ACHN (cell line): ENCODE data around the gene MAPK1IP1L.
"Not testable (repeated sequence)": the region's sequence is repeated elsewhere in the genome, so short reads cannot be mapped to it uniquely, and the experiment has no call there.

Source experiments
- DNase-seq: peaks from one replicate; pipeline ENCODE4 v3.0.0-alpha.2; 2015
- in situ Hi-C: cut with HindIII; loops from 2 replicates; pipeline ENCODE4 v1.10.0; 2017; ENCODE audit warnings: low sequenced_read_pairs, low pct_ligation_motif_present, low pct_unique_long_range_greater_than_20kb

MAPK1IP1L gene

GRCh38 chr14:55052269-55052930 is 953 bp downstream of the MAPK1IP1L start:
- DNase-seq: peak; percentile 8
- in situ Hi-C loops: no loop called here

- in situ Hi-C loops: no loop called here
- no peak for DNase-seq
Measured at GRCh38 chr14:55053018-55053417, 1.6 kb downstream of the MAPK1IP1L start.

- in situ Hi-C loops: no loop called here
Measured at GRCh38 chr14:55053500-55053899, 2.1 kb downstream of the MAPK1IP1L start.

GRCh38 chr14:55054098-55054497 is 2.7 kb downstream of the MAPK1IP1L start:
- in situ Hi-C loops: no loop called here
- no peak for DNase-seq

More at GRCh38 chr14:55053500-55053899, 2.1 kb downstream of the MAPK1IP1L start:
- DNase-seq: no peak

- DNase-seq: no peak
- in situ Hi-C loops: no loop called here
Measured at GRCh38 chr14:55057919-55058318, 6.5 kb downstream of the MAPK1IP1L start.

- no peak for DNase-seq
- in situ Hi-C loops: no loop called here
Measured at GRCh38 chr14:55059333-55059732, 7.9 kb downstream of the MAPK1IP1L start.

- no peak for DNase-seq
- in situ Hi-C loops: no loop called here
Measured at GRCh38 chr14:55062517-55063351, 11.3 kb downstream of the MAPK1IP1L start.

GRCh38 chr14:55064896-55065295 is 13.4 kb downstream of the MAPK1IP1L start:
- DNase-seq, in situ Hi-C loops: not testable (repeated sequence)

GRCh38 chr14:55065411-55065810 is 14.0 kb downstream of the MAPK1IP1L start:
- DNase-seq: no peak
- in situ Hi-C loops: no loop called here

GRCh38 chr14:55066223-55066622 is 14.8 kb downstream of the MAPK1IP1L start:
- DNase-seq: no peak
- in situ Hi-C loops: no loop called here

GRCh38 chr14:55070981-55071411 is 19.5 kb downstream of the MAPK1IP1L start:
- DNase-seq: no peak

GRCh38 chr14:55071870-55072640 is 20.6 kb downstream of the MAPK1IP1L start:
- in situ Hi-C loops: no loop called here
- peak; percentile 78 for DNase-seq

More at GRCh38 chr14:55070981-55071411, 19.5 kb downstream of the MAPK1IP1L start:
- in situ Hi-C loops: no loop called here

GRCh38 chr14:55073856-55074255 is 22.4 kb downstream of the MAPK1IP1L start:
- DNase-seq: no peak
- in situ Hi-C loops: no loop called here

GRCh38 chr14:55074662-55075061 is 23.2 kb downstream of the MAPK1IP1L start:
- in situ Hi-C loops: no loop called here
- DNase-seq: no peak

GRCh38 chr14:55075628-55076175 is 24.3 kb downstream of the MAPK1IP1L start:
- in situ Hi-C loops: no loop called here
- DNase-seq: no peak

GRCh38 chr14:55077170-55078151 is 26.0 kb downstream of the MAPK1IP1L start:
- no peak for DNase-seq
- in situ Hi-C loops: no loop called here

- in situ Hi-C loops, DNase-seq: not testable (repeated sequence)
Measured at GRCh38 chr14:55079961-55080360, 28.5 kb downstream of the MAPK1IP1L start.
